IPS-11a (cell line): ENCODE data around the gene GBP7.
"Not testable (repeated sequence)": the region's sequence is repeated elsewhere in the genome, so short reads cannot be mapped to it uniquely, and the experiment has no call there.

ENCODE experiments used
- H3K4me3 ChIP-seq: one replicate; pipeline ENCODE4 v1.5.1; 2013; ENCODE audit warnings: low read depth, low read length, control low read depth

Gene GBP7, protein sequence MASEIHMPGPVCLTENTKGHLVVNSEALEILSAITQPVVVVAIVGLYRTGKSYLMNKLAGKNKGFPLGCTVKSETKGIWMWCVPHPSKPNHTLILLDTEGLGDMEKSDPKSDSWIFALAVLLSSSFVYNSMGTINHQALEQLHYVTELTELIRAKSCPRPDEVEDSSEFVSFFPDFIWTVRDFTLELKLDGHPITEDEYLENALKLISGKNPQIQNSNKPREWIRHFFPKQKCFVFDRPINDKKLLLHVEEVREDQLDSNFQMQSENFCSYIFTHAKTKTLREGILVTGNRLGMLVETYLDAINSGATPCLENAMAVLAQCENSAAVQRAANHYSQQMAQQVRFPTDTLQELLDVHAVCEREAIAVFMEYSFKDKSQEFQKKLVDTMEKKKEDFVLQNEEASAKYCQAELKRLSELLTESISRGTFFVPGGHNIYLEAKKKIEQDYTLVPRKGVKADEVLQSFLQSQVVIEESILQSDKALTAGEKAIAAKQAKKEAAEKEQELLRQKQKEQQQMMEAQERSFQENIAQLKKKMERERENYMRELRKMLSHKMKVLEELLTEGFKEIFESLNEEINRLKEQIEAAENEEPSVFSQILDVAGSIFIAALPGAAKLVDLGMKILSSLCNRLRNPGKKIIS

DNA sequence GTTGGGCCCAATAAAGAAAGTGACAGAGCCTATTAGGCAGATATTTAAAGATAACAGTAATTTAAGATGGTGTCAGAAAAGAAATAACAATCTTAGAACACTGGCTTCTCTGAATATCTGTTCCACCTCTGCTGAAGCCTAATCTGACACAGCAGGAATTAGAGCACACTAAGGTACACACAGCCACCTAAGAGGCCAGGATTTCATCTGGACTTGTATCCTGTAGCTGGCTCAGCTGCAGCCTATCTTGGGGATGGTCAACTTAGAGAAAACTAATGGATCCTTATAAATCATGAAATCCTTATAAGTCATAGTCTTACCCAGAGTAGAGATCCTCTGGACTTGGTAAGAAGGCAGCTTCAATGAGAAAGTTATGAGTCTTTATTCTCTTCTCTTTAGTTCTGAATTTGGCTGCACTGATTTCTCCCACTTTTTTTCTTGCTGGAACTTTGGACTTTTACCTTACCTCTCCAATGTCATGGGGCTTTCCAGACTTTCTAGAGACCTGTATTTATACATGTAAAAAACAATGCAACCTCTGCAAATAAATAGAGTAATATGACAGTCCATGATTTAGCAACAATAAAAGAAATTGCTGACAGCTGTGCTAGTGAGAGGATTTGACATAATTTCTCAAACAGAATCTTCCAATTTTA, at the start of gene GBP7:
TSS of gene GBP7 (minus strand) at position 403 of the 656 bp plus-strand sequence. CDS start 4,068 bp downstream, outside the sequence.
- H3K4me3 ChIP-seq, result no peak within 1 kb of the TSS

DNA sequence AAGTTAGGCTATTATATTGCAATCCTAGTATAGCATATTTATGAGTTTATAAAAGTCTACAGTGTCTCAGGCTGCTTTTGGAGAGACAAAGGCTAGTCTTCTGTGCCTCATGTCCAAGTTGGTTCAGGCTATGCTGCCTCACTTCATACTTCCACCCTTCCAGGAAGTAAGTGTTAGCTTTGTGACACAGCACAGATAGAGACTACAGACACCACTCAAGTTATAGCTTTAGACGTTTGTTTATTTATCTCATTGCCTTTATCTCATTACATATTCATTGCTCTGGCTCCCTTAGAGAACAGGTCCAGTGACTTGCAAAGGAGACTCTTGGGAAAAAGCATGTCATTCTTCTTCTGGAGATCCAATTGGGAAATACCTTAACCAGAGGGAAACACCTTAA, 45.5 kb upstream of the GBP7 start:
- H3K4me3 ChIP-seq, result no peak overlapping the region

DNA sequence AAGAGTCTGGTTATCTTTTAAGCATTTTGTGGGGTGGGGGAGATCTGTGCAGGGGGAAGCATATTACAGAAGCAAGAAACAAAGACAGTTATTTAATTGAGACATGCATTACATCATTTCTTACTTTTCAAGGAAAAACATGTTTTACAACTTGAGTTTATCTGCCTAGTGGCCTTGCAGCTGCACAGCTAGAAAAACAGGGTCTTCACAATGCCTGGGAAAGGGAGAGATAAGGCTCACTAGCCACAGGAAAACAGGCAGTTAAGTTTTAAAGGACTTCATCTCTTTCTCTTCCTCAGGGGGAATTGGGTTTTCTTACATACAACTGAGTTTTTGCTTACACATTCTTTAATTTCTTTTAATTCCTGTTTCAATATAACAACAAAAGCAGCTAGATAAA, 44.0 kb upstream of the GBP7 start:
- H3K4me3 ChIP-seq, result not testable (repeated sequence)

DNA sequence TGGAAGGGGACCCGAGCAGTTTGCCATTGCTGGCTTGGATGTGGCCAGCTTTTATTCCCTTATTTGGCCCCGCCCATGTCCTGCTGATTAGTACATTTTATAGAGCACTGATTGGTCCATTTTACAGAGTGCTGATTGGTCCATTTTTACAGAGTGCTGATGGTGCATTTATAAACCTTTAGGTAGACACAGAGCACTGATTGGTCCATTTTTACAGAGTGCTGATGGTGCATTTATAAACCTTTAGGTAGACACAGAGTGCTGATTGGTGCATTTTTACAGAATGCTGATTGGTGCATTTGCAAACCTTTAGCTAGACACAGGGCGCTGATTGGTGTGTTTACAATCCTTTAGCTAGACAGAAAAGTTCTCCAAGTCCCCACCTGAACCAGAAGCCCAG, 43.1 kb upstream of the GBP7 start:
- H3K4me3 ChIP-seq, result not testable (repeated sequence)

DNA sequence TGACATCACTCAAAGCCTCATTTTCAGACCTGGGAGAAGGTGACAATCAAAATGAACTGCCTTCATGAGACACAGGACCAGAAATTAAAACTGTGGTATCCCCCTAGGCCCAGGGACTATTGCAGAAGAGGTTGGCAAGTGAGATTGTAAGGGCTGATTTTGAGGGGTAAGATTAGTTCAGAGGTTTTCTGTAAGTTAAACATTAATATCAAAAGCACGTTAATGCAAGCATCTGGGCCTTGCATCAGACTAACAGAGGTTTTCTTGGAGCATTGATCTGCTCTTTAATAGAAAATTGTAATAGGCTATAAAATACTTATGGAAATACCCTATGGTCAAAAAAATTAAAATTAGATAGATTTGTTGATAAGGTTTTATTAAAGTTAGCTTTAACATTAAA, 37.5 kb upstream of the GBP7 start:
- no peak overlapping the region for H3K4me3 ChIP-seq

DNA sequence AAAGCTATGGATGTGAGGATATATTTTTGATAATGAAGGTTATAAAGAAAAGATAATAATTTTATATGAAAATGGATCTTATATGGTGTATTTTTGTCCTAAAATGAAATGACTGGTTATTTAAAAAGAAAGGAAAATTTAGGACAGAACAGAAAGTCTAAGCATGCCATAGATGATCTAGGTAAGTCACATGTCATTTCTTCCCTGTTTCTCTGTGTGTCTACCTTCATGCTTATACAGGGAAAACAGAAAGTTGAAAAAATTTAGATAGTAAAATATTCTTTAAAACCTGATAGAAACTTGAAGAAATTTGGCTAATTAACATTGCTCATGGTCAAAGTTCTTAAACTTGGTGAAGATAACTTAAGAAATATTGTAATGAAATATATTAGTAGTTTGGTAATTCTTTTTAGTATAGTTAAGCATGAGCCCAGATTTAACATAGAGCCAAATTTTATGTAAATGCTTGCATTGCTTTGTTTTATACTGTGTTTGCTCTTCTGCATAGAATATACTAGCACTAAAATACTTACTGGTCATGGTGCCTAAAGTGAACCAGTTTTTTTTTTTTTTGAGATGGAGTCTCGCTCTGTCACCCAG, 35.3 kb upstream of the GBP7 start:
- no peak overlapping the region for H3K4me3 ChIP-seq

DNA sequence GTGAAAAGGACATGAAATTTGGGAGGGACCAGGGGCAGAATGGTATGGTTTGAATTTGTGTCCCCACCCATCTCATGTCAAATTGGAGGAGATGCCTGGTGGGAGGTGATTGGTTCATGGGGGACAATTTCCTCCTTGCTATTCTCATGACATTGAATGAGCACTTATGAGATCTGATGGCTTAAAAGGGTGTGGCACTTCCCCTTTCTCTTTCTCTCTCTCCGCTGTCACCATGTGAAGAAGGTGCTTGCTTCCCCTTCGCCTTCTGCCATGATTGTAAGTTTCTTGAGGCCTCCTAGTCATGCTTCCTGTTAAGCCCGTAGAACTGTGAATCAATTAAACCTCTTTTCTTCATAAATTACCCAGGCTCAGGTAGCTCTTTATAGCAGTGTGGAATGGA, 30.6 kb upstream of the GBP7 start:
- H3K4me3 ChIP-seq, result no peak overlapping the region

DNA sequence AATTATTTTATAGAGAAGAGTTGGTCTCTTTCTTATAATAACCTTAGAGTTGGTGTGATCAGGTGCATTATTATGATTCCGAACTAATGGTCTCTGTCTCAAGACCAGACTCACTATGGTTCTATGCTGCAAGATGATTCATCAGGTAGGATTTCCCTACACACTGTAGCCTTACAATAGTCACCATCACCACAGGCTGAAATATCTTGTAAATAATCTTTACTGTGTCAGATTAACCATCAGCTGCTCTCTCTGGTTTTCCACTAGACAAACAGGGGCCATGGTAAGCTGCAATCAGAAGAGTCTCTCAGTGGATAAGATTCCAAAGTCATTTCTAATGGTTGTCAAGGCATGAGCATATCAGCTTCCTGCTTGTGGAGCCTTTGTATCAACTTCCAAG, 27.4 kb upstream of the GBP7 start:
- no peak overlapping the region for H3K4me3 ChIP-seq

DNA sequence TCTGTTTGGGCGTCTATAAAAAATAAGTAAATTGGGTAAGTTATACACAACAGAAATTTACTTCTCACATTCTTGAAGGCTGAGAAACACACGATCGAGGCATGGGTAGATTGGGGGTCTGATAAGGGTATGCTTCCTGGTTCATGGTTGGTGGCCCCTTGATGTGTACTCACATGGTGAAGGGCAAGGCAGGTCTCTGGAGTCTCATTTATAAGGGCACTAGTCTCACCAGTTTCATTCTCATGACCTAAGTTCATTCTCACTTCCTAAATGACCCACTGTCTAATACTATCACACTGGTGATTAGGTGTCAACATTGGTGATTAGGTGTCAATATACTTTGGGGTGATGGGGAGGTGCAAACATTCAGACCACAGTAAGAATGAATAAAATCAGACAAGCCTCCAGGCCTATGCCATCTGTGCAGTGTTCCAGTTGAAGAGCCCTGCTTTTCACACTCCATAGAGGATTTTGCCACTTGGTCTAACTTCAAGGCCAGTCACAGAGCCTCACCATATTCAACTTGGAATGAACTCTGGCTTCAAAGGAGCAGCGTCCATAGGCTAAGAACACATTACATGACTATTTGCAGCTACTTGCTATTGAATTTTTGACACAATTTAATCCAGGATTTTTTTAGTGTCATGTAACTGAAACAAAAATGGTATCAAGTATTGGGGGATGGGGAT, 25.4 kb upstream of the GBP7 start:
- no peak overlapping the region for H3K4me3 ChIP-seq

DNA sequence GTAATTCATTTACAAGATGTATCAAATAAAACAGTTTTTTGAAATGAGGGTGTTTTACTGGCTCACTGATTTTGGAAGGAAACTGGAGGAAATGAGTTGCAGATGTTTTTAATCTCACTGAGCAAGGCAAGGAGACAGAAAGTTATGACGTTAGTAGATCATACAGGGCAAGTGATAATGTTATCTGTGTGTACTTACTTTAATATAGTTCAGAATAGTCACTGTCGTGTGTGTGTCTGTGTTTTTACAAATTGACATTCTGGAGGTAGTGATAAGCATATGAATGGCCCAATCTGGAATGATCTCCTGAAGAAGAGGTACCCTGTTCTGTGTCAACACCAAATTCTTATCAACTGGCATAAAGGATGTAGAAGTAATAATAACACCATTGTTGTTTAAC, 24.9 kb upstream of the GBP7 start:
- H3K4me3 ChIP-seq, result no peak overlapping the region

DNA sequence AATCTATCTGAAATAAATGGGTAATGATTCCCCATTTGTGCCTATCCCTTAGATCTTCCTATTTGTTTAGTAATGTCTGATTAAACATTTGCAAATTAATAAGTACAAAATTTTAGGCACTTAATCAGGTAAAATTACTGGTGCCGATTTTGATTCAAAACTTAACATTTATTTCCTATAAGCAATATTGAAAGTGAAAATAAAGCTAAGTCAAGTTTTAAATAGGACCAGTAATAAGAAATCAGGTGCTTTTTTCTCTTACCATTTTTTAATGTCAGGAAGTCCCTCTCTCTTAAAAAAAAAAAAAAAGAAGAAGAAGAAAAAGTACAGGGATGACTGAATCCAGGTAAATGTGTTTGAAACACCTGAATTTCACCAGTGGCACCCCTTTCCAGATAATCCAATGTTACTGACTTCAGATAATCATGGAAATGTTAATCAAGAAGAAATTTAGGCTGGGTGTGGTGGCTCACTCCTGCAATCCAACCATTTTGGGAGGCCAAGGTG, 23.8 kb upstream of the GBP7 start:
- H3K4me3 ChIP-seq, result no peak overlapping the region

DNA sequence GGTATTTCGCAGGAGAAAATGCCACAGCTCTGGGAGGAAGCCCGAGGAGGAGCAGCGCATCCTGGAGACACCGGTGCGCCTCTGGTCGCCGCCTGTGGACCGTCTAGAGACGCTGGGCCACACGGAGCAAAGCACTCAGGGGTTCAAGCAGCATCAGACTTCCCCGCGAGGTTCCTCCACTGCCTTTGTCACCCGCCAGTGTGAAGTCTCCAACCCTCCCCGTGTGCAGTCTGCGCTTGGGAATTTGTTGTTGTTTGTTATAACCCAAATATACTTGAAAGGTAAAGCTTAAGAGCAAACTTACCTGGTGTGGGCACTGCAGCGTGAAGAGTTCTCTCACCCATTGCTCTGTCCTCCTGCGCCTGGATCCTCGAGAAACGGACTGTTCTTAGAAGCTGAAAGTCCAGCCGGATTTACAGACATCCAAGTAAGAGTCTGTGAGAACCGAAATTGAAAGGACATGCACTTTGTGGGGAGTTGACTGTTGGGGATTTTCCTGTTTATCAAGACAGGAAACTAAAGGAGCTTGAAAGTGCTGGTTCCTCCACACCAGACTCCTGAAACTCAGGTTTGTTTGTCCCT, 22.8 kb upstream of the GBP7 start, which contains the start of gene GBP4:
TSS of gene GBP4 (minus strand) at position 452 of the 582 bp plus-strand sequence. CDS start at position 344, 108 bp downstream.
- H3K4me3 ChIP-seq, result no peak within 1 kb of the TSS

DNA sequence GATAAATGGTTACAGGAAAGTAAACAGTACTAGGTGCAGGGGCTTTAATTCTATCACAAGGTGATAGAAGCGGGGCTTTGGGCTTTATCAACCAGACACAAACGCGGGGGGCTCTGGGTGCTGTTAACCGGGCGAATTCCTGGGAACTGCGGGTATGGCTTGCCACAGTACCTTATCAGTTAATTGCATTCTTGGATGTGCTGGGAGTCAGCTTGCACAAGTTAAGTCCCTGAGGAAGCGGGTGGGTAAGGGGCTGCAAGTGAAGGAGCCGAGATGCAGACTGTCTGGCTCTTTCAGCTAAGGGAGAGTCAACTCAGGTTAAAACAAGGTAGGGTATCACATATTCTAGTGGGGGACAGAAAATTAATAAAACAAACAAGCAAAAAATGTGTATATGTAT, 22.3 kb upstream of the GBP7 start:
- H3K4me3 ChIP-seq, result no peak overlapping the region

DNA sequence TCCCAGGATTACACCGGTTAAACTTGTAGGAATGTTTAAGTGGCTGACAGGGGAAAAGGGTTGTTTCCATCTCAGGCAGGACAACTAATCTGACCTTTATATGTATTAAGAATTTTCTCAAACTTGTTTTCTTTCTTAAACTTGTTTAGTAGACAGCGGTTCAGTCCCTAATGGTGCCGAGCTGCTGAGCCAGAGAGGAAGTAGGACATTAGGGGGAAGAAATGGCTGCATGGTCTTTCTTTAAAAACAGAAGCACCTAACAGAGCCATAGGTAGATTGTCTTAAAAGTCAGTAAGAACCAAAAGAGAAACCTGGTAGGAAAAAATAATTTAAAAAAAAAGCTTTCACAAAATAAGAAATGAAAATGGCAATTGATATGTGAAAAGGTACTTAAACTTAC, 19.7 kb upstream of the GBP7 start:
- H3K4me3 ChIP-seq, result no peak overlapping the region

DNA sequence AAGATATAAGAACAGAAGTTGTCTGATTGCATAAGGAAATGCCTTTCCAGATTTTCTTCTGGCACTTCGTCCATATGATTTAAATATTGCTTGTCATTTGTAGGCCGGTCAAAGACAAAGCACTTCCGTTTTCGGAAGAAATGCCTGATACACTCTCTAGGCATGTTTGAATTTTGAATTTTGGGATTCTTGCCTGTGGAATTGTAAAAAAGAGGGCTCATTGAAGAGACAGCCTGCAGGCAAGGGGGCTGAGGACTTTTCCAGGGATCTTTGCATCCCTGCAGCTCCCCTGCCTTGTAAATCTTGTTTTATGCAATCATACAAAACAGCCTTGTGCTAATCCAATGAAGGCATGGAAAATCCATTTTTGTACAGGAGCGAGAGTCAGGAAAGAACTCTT, 15.5 kb upstream of the GBP7 start:
- H3K4me3 ChIP-seq, result no peak overlapping the region

DNA sequence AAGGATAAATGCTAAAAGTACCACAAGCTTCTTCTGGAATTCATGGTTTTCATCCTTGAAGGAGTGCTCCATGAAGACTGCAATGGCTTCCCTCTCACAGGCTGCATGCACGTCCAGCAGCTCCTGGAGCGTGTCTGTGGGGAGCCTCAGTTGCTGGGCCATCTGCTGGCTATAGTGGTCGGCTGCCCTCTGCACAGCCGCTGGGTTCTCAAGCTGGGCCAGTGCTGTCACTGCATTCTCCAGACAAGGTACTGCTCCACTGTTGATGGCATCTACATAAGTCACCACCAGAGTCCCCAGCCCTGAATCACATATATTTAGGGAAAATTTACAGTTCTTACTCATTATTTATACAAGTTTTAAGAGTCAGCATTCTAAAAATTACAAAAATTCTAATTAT, 14.2 kb upstream of the GBP7 start:
- no peak overlapping the region for H3K4me3 ChIP-seq

DNA sequence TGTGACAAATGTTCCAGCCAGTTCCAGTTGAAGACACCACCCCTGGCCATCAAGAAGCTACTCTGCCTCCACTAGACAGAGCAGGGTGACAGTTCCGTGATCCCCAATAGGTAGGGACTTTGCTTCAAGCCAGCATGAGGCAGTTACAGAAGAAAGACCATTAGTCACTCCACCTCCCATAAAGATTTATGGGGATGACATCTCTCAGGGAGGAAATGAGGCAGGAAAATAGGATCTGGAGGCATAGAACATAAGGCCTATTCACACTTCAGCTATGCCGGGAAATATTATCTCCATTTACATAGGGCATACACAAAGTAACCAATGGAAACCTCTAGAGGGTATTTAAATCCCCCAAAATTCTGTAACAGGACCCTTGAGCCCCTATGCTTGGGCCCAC, 3.5 kb upstream of the GBP7 start:
- no peak overlapping the region for H3K4me3 ChIP-seq

DNA sequence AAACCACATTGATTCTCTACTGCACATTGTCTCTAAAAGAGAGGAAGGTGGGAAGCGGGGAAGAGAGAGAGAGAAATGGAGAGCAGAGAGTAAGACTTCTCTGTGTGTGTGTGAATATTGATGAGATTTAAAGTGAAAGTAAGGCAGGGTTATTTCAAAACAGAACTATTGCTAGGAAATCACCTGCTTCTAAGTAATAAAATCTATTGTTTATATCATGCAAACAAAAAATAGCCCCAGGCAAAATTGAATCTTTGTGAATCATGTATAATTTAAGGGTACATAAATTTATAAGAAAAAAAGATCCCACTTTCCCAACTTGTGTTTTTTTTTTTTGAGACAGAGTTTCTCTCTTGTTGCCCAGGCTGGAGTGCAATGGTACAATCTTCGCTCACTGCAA, 1.2 kb upstream of the GBP7 start:
- H3K4me3 ChIP-seq, result no peak overlapping the region

DNA sequence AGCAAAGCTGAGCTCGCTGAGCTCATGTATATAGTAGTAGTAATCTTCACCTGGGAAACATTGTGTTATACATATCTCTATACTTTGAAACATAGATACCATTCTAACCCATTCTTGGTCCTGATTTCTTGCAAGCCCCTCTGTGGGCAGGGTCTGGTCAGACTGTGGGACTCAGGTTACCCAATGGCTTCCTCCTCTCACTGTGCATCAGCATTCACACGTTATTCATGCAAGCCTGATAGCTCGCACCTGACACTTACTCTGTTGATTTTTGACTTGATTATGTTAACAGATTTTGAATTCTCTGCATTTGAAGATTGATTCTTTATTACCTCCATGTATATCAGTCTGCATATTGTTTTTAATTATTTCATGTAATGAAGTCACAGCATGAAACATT, 1.3 kb downstream of the GBP7 start:
- no peak overlapping the region for H3K4me3 ChIP-seq

DNA sequence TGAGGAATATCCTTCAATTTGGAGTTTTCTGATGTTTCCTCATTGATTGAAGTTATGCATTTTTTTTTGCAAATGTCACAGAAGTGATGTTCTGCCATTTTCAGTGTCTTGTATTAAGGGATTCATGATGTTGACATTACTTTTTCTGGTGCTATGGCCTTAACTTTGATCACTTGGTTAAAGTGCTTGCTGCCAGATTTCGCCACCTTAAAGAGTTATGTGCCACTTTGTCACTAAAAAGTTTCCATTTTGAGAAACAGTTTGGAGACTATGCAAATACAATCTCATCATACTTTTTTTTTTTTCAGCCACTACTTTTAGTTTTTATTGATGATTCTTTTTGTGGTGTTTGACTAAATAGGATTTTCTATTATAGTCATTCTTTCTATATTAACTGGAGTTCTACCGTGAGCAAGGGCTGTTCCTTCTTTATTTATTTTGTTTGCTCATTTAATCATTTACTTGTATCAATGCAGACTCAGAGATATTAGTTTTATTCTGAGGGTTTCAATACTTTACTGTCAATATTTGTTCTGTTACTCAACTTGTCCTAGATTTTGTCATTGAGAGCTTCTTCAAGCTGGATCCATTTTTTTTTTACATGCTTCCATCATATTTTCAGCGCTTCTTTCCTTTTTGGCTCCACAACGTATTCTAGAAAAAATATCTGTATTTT, 3.2 kb downstream of the GBP7 start:
- no peak overlapping the region for H3K4me3 ChIP-seq
